ENCODE data around the gene MUSTN1. TPM values are rescaled to one million over a fixed set of nuclear protein-coding genes. Genes with fewer than 3 reads are reported as not detected.

Gene MUSTN1
- total and polyA plus RNA-seq, 2 experiments from 2014 or later, result 1.2 to 1.4 TPM

- H3K9me2 ChIP-seq (ENCODE audit: insufficient read depth), result no peaks in the 10 kb centered on the region
Observed at GRCh38 chr3:52844290-52844975, 9.6 kb upstream of the MUSTN1 start.

GRCh38 chr3:52843881-52844280, 9.1 kb upstream of the MUSTN1 start:
- no peak overlapping the region for H2AFZ ChIP-seq
- Mint-ChIP-seq H3K36me3 (ENCODE audit: low read depth) (peaks cover 34% of the 10 kb centered on the region), H3K27ac (no peak overlapping the region), H3K4me3 (no peak overlapping the region), H3K4me1 (peaks cover 11% of the 10 kb centered on the region), H3K27me3 (ENCODE audit: insufficient read depth, low read depth, poor library complexity) (peaks cover 9% of the 10 kb centered on the region), H3K9me3 (no peaks in the 10 kb centered on the region)
- no peaks in the 10 kb centered on the region for H3K27me3 ChIP-seq (ENCODE audit: insufficient read depth)
- H3K4me1 ChIP-seq (ENCODE audit: insufficient read depth), result 0 out of 2 replicates have a peak, but pooled peaks cover 4% of the 10 kb centered on the region
- H3K9me2 ChIP-seq (ENCODE audit: insufficient read depth), result no peaks in the 10 kb centered on the region
- ATAC-seq, result no peak
- DNase-seq (ENCODE audit: low spot score), result no peak
- no peaks in the 10 kb centered on the region for H3F3A ChIP-seq (replicated peaks; ENCODE audit: low read depth)
- peaks cover 2% of the 10 kb centered on the region; the same call in 1 of the 2 replicates for H4K20me1 ChIP-seq (replicated peaks; ENCODE audit: insufficient read depth)
- no peaks in the 10 kb centered on the region for H3K79me2 ChIP-seq (replicated peaks; ENCODE audit: insufficient read depth)
- no peak overlapping the region for H3K4me2 ChIP-seq
- 0 out of 2 replicates have a peak, but pooled peaks cover 3% of the 10 kb centered on the region for H3K36me3 ChIP-seq (ENCODE audit: insufficient read depth)
- no peak overlapping the region for H3K4me3 ChIP-seq
- no peak overlapping the region for H3K27ac ChIP-seq (ENCODE audit: low read depth)
- TF ChIP-seq POLR2AphosphoS5 (IDR thresholded peaks at IDR 0.05; ENCODE audit: low read depth) (no peak), STAT1 (IDR thresholded peaks at IDR 0.05; ENCODE audit: unreplicated experiment) (no peak), JUNB (IDR thresholded peaks at IDR 0.05; ENCODE audit: unreplicated experiment) (no peak), ETS1 (IDR thresholded peaks at IDR 0.05) (no peak), NANOG (IDR thresholded peaks at IDR 0.05; ENCODE audit: borderline replicate concordance) (no peak), CTCF (conservative IDR thresholded peaks at IDR 0.05; ENCODE audit: low read depth in 2 of 2) (no peak), EZH2phosphoT487 (IDR thresholded peaks at IDR 0.05; ENCODE audit: unreplicated experiment) (no peak)

More at GRCh38 chr3:52844290-52844975, 9.6 kb upstream of the MUSTN1 start:
- H3K79me2 ChIP-seq (replicated peaks; ENCODE audit: insufficient read depth), result no peaks in the 10 kb centered on the region
- H3K27me3 Mint-ChIP-seq (ENCODE audit: insufficient read depth, low read depth, poor library complexity), result peaks cover 9% of the 10 kb centered on the region
- H3K4me2 ChIP-seq, result no peak overlapping the region
- H3K27ac ChIP-seq (ENCODE audit: low read depth), result no peak overlapping the region
- ATAC-seq (no peak), DNase-seq (ENCODE audit: low spot score) (no peak)
- H3F3A ChIP-seq (replicated peaks; ENCODE audit: low read depth), result no peaks in the 10 kb centered on the region
- H3K4me3 ChIP-seq, result no peak overlapping the region
- TF ChIP-seq CREB1 (CRISPR knock-in tag; IDR thresholded peaks at IDR 0.05; ENCODE audit: low read depth) (no peak), REST (IDR thresholded peaks at IDR 0.05; ENCODE audit: unreplicated experiment) (no peak), POLR2AphosphoS5 (IDR thresholded peaks at IDR 0.05; ENCODE audit: low read depth) (no peak)
- peaks cover 38% of the 10 kb centered on the region for H3K36me3 Mint-ChIP-seq (ENCODE audit: low read depth)
- 0 out of 2 replicates have a peak, but pooled peaks cover 4% of the 10 kb centered on the region for H3K4me1 ChIP-seq (ENCODE audit: insufficient read depth)
- H3K36me3 ChIP-seq (ENCODE audit: insufficient read depth), result 0 out of 2 replicates have a peak, but pooled peaks cover 3% of the 10 kb centered on the region
- H3K4me3 Mint-ChIP-seq, result no peak overlapping the region
- H3K27ac Mint-ChIP-seq, result no peak overlapping the region
- peaks cover 11% of the 10 kb centered on the region for H3K4me1 Mint-ChIP-seq
- no peak overlapping the region for H2AFZ ChIP-seq
- peaks cover 2% of the 10 kb centered on the region; the same call in 1 of the 2 replicates for H4K20me1 ChIP-seq (replicated peaks; ENCODE audit: insufficient read depth)
- H3K9me3 Mint-ChIP-seq, result no peaks in the 10 kb centered on the region
- no peaks in the 10 kb centered on the region for H3K27me3 ChIP-seq (ENCODE audit: insufficient read depth)

All from GM23338 (cell line).